Activated CD4-positive, alpha-beta memory T cell treated with anti-CD3 and anti-CD28 coated beads, Interleukin-2, amount 10 ng/mL, durations not matched to agents 7 days and 5 days (primary cell): ENCODE data around the gene SDSL. TPM values are rescaled to one million over a fixed set of nuclear protein-coding genes. Genes with fewer than 3 reads are reported as not detected.

Source experiments
- CTCF ChIA-PET: fragments of 350-600 bp; sonication (Branson Sonifier 250); formaldehyde crosslinking; loops from one replicate; lab custom pipeline; 2021; ENCODE audit warnings: antibody characterized with exemption, inconsistent platforms; lab: Charles Lee
- POLR2A ChIA-PET: fragments of 350-600 bp; sonication (Branson Sonifier 250); formaldehyde crosslinking; loops from one replicate; lab custom pipeline; 2021; ENCODE audit warnings: antibody characterized with exemption; lab: Charles Lee
- DNase-seq: peaks from one replicate; pipeline ENCODE4 v3.0.0-alpha.2; 2020
- H3K27ac Mint-ChIP-seq: one replicate; pipeline ENCODE4 v1.8.0; 2021; ENCODE audit warnings: mild to moderate bottlenecking, mixed read lengths
- H3K27me3 Mint-ChIP-seq: one replicate; pipeline ENCODE4 v1.8.0; 2021; ENCODE audit warnings: mixed read lengths
- H3K36me3 Mint-ChIP-seq: one replicate; pipeline ENCODE4 v1.8.0; 2021; ENCODE audit warnings: low read depth, mixed read lengths
- H3K4me1 Mint-ChIP-seq: one replicate; pipeline ENCODE4 v1.8.0; 2021; ENCODE audit warnings: mixed read lengths
- H3K4me3 Mint-ChIP-seq: one replicate; pipeline ENCODE4 v1.8.0; 2021; ENCODE audit warnings: mild to moderate bottlenecking, mixed read lengths
- H3K9me3 Mint-ChIP-seq: one replicate; pipeline ENCODE4 v1.8.0; 2021; ENCODE audit warnings: mixed read lengths
- total RNA-seq, 2 experiments: library from RNA; stranded (reverse); gene quantifications; one replicate each; pipeline ENCODE4 v1.2.3, GENCODE V29; 2021

SDSL gene
- total RNA-seq, 2 experiments from 2014 or later, result not detected

GRCh38 chr12:113418213-113418879, 3.8 kb upstream of the SDSL start:
- Mint-ChIP-seq H3K27ac (no peak overlapping the region), H3K4me1 (peaks cover 10% of the 10 kb centered on the region), H3K4me3 (no peak overlapping the region), H3K27me3 (peaks cover 6% of the 10 kb centered on the region), H3K9me3 (no peaks in the 10 kb centered on the region), H3K36me3 (no peaks in the 10 kb centered on the region)
- ChIA-PET POLR2A (no interaction called here), CTCF (no interaction called here)
- no peak for DNase-seq

- Mint-ChIP-seq H3K27ac (no peak overlapping the region), H3K9me3 (no peaks in the 10 kb centered on the region), H3K27me3 (peaks cover 4% of the 10 kb centered on the region), H3K4me1 (peaks cover 10% of the 10 kb centered on the region), H3K4me3 (no peak overlapping the region), H3K36me3 (no peaks in the 10 kb centered on the region)
- POLR2A ChIA-PET, result no interaction called here
- CTCF ChIA-PET, result no interaction called here
- DNase-seq, result no peak
Observed at GRCh38 chr12:113420996-113421595, 1.1 kb upstream of the SDSL start.

GRCh38 chr12:113422886-113423669, 898 bp downstream of the SDSL start:
- ChIA-PET CTCF (interaction anchor here (1.2 to 1.4 kb wide), 2 partner anchors 112 to 215 kb away, joined by 3 read pairs; no protein-coding TSS in a partner anchor), POLR2A (no interaction called here)
- peaks cover 5% of the 10 kb centered on the region for H3K27me3 Mint-ChIP-seq
- H3K9me3 Mint-ChIP-seq, result no peaks in the 10 kb centered on the region
- no peaks in the 10 kb centered on the region for H3K36me3 Mint-ChIP-seq
- no peak for DNase-seq
- no peak overlapping the region for H3K4me3 Mint-ChIP-seq
- H3K27ac Mint-ChIP-seq, result no peak overlapping the region
- H3K4me1 Mint-ChIP-seq, result peaks cover 10% of the 10 kb centered on the region

GRCh38 chr12:113424456-113424855, 2.3 kb downstream of the SDSL start:
- POLR2A ChIA-PET, result no interaction called here
- H3K27me3 Mint-ChIP-seq, result peaks cover 5% of the 10 kb centered on the region
- no peak for DNase-seq
- H3K4me1 Mint-ChIP-seq, result peaks cover 10% of the 10 kb centered on the region
- CTCF ChIA-PET, result interaction anchor here (1.1 to 2.3 kb wide), 7 partner anchors 11 to 251 kb away, joined by 3 to 17 read pairs (median 5); no protein-coding TSS in a partner anchor
- H3K9me3 Mint-ChIP-seq, result no peaks in the 10 kb centered on the region
- H3K27ac Mint-ChIP-seq, result no peak overlapping the region
- no peak overlapping the region for H3K4me3 Mint-ChIP-seq
- no peaks in the 10 kb centered on the region for H3K36me3 Mint-ChIP-seq

GRCh38 chr12:113424915-113425823, 3.0 kb downstream of the SDSL start:
- Mint-ChIP-seq H3K4me3 (no peak overlapping the region), H3K36me3 (no peaks in the 10 kb centered on the region), H3K9me3 (no peaks in the 10 kb centered on the region), H3K27ac (no peak overlapping the region), H3K4me1 (peaks cover 10% of the 10 kb centered on the region), H3K27me3 (peaks cover 8% of the 10 kb centered on the region)
- ChIA-PET CTCF (interaction anchor here (0.5 to 2.3 kb wide), 20 partner anchors 11 to 287 kb away, joined by 3 to 17 read pairs (median 4); partner anchors contain the start of gene PLBD2), POLR2A (no interaction called here)
- peak; percentile 58 for DNase-seq

GRCh38 chr12:113425960-113426453, 3.8 kb downstream of the SDSL start:
- ChIA-PET CTCF (interaction anchor here (0.5 to 2.3 kb wide), 18 partner anchors 12 to 288 kb away, joined by 3 to 17 read pairs (median 5); partner anchors contain the start of gene PLBD2), POLR2A (no interaction called here)
- no peak overlapping the region for H3K27ac Mint-ChIP-seq
- H3K4me3 Mint-ChIP-seq, result no peak overlapping the region
- H3K9me3 Mint-ChIP-seq, result no peaks in the 10 kb centered on the region
- H3K4me1 Mint-ChIP-seq, result peaks cover 10% of the 10 kb centered on the region
- H3K27me3 Mint-ChIP-seq, result peaks cover 10% of the 10 kb centered on the region
- DNase-seq, result no peak
- no peaks in the 10 kb centered on the region for H3K36me3 Mint-ChIP-seq

- H3K36me3 Mint-ChIP-seq, result no peaks in the 10 kb centered on the region
- H3K27me3 Mint-ChIP-seq, result peaks cover 14% of the 10 kb centered on the region
- H3K9me3 Mint-ChIP-seq, result no peaks in the 10 kb centered on the region
- no peak overlapping the region for H3K4me3 Mint-ChIP-seq
- DNase-seq, result no peak
- POLR2A ChIA-PET, result no interaction called here
- CTCF ChIA-PET, result interaction anchor here (0.7 kb wide), 1 partner anchor 338 kb away, joined by 3 read pairs; no protein-coding TSS in a partner anchor
- H3K27ac Mint-ChIP-seq, result no peak overlapping the region
- no peaks in the 10 kb centered on the region for H3K4me1 Mint-ChIP-seq
Observed at GRCh38 chr12:113427882-113428281, 5.7 kb downstream of the SDSL start.

GRCh38 chr12:113428482-113428881, 6.3 kb downstream of the SDSL start:
- ChIA-PET CTCF (no interaction called here), POLR2A (no interaction called here)
- Mint-ChIP-seq H3K36me3 (no peaks in the 10 kb centered on the region), H3K27ac (no peak overlapping the region), H3K9me3 (no peaks in the 10 kb centered on the region), H3K27me3 (peaks cover 14% of the 10 kb centered on the region), H3K4me3 (no peak overlapping the region), H3K4me1 (no peaks in the 10 kb centered on the region)
- DNase-seq, result no peak

GRCh38 chr12:113432986-113433385, 10.8 kb downstream of the SDSL start:
- no peaks in the 10 kb centered on the region for H3K9me3 Mint-ChIP-seq
- no peaks in the 10 kb centered on the region for H3K36me3 Mint-ChIP-seq
- no peak overlapping the region for H3K4me3 Mint-ChIP-seq
- H3K4me1 Mint-ChIP-seq, result no peaks in the 10 kb centered on the region
- no peak overlapping the region for H3K27ac Mint-ChIP-seq
- ChIA-PET POLR2A (no interaction called here), CTCF (no interaction called here)
- peaks cover 12% of the 10 kb centered on the region for H3K27me3 Mint-ChIP-seq
- DNase-seq, result no peak

- no peak for DNase-seq
- Mint-ChIP-seq H3K36me3 (no peaks in the 10 kb centered on the region), H3K27ac (no peak overlapping the region), H3K4me3 (no peak overlapping the region), H3K4me1 (no peaks in the 10 kb centered on the region), H3K9me3 (no peaks in the 10 kb centered on the region), H3K27me3 (peaks cover 8% of the 10 kb centered on the region)
- CTCF ChIA-PET, result no interaction called here
- POLR2A ChIA-PET, result no interaction called here
Observed at GRCh38 chr12:113435367-113435766, 13.2 kb downstream of the SDSL start.

GRCh38 chr12:113436586-113436985, 14.4 kb downstream of the SDSL start:
- Mint-ChIP-seq H3K9me3 (no peaks in the 10 kb centered on the region), H3K27me3 (peaks cover 2% of the 10 kb centered on the region), H3K27ac (no peak overlapping the region), H3K36me3 (no peaks in the 10 kb centered on the region), H3K4me3 (no peak overlapping the region), H3K4me1 (no peaks in the 10 kb centered on the region)
- no peak for DNase-seq
- POLR2A ChIA-PET, result no interaction called here
- CTCF ChIA-PET, result no interaction called here

GRCh38 chr12:113436993-113437728, 15.0 kb downstream of the SDSL start:
- H3K27me3 Mint-ChIP-seq, result peaks cover 2% of the 10 kb centered on the region
- H3K4me1 Mint-ChIP-seq, result no peaks in the 10 kb centered on the region
- no peak overlapping the region for H3K4me3 Mint-ChIP-seq
- no peaks in the 10 kb centered on the region for H3K9me3 Mint-ChIP-seq
- CTCF ChIA-PET, result no interaction called here
- POLR2A ChIA-PET, result no interaction called here
- H3K27ac Mint-ChIP-seq, result no peak overlapping the region
- no peak for DNase-seq
- H3K36me3 Mint-ChIP-seq, result no peaks in the 10 kb centered on the region
